ENCODE measurements around the gene DNAJC13.

DNA sequence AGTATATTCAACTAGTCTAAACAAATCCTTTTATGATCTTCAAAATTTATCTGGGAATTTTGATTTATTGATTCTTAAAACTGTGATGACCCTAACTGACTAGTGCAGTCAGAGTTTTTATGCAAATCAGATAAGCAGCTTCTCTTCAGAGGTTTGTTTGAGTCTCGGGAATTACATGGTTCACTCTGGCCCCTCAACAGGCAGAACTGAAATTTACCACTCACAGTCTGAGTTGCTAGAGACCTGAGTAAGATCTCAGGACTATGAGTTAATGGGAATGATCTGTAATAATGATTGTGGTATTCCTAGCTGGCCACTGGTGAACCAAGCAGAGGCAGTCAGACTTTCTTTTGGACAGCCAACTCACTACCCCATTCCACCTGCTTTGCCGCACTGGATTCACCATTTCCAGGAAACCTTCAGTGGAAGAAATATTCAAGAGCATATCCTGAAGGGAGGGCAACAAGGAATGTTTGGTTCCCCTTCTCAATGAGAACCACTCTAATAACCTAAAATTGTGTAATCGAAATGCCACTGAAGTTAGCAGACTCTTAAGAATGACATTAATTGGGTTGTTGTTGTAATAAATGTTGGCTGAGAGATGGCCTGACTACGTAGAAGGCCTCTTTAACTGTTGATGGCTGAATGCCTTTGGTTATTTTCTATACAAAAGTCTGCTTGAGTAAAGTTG, 11.5 kb upstream of the DNAJC13 start:
- TF ChIP-seq, protein P1, sequence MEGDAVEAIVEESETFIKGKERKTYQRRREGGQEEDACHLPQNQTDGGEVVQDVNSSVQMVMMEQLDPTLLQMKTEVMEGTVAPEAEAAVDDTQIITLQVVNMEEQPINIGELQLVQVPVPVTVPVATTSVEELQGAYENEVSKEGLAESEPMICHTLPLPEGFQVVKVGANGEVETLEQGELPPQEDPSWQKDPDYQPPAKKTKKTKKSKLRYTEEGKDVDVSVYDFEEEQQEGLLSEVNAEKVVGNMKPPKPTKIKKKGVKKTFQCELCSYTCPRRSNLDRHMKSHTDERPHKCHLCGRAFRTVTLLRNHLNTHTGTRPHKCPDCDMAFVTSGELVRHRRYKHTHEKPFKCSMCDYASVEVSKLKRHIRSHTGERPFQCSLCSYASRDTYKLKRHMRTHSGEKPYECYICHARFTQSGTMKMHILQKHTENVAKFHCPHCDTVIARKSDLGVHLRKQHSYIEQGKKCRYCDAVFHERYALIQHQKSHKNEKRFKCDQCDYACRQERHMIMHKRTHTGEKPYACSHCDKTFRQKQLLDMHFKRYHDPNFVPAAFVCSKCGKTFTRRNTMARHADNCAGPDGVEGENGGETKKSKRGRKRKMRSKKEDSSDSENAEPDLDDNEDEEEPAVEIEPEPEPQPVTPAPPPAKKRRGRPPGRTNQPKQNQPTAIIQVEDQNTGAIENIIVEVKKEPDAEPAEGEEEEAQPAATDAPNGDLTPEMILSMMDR (IDR thresholded peaks at IDR 0.05), result no peak
- TF ChIP-seq POLR2A (IDR thresholded peaks at IDR 0.05; ENCODE audit: low read depth), result no peak

All from esophagus muscularis mucosa (tissue), 3 donors.